ENCODE results near the gene LRFN4. TPM values are rescaled to one million over a fixed set of nuclear protein-coding genes. Genes with fewer than 3 reads are reported as not detected.

LRFN4 gene
- total and polyA plus RNA-seq, 2 of the 13 experiments (the other 11 are each of a cell fraction or from before 2014, with no cell fraction given) = 1.3 to 6.8 TPM

DNA sequence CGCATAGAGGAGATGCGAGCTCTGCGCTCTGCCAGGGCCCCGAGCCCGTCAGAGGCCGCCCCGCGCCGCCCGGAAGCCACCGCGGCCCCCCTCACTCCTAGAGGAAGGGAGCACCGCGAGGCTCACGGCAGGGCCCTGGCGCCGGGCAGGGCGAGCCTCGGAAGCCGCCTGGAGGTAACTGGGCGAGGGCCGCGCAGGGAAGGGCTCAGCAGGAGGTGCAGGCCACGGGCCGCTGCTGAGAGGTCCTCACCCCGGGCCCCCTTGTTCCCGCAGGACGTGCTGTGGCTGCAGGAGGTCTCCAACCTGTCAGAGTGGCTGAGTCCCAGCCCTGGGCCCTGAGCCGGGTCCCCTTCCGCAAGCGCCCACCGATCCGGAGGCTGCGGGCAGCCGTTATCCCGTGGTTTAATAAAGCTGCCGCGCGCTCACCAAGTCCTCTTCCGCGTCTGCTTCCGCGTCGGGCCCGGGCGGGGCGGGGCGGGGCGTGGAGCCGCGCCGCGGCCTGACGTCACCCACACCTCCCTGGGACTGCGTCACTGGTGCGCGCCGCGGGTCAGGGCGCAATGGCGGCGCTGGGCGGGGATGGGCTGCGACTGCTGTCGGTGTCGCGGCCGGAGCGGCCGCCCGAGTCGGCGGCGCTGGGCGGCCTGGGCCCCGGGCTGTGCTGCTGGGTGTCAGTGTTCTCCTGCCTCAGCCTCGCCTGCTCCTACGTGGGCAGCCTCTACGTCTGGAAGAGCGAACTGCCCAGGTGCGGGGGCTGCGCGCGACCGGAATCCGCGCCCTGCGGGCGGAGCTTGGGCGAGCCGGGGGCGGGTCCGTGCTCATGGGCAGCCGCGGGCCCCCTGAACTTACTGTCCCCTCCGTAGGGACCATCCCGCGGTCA, 13.7 kb upstream of the LRFN4 start, which contains the start of gene RCE1 (continued):
- TF ChIP-seq ZNF512B (CRISPR knock-in tag; IDR thresholded peaks at IDR 0.05; ENCODE audit: borderline replicate concordance) = no peak
- TF ChIP-seq ZNF550 (CRISPR knock-in tag; IDR thresholded peaks at IDR 0.05; ENCODE audit: borderline replicate concordance) = no peak
- peak; percentile 88 for TF ChIP-seq SAFB2 (CRISPR knock-in tag; IDR thresholded peaks at IDR 0.05; ENCODE audit: borderline replicate concordance, low read depth)
- no peak for TF ChIP-seq ZNF775 (CRISPR knock-in tag; IDR thresholded peaks at IDR 0.05; ENCODE audit: borderline replicate concordance)
- TF ChIP-seq, protein P1, sequence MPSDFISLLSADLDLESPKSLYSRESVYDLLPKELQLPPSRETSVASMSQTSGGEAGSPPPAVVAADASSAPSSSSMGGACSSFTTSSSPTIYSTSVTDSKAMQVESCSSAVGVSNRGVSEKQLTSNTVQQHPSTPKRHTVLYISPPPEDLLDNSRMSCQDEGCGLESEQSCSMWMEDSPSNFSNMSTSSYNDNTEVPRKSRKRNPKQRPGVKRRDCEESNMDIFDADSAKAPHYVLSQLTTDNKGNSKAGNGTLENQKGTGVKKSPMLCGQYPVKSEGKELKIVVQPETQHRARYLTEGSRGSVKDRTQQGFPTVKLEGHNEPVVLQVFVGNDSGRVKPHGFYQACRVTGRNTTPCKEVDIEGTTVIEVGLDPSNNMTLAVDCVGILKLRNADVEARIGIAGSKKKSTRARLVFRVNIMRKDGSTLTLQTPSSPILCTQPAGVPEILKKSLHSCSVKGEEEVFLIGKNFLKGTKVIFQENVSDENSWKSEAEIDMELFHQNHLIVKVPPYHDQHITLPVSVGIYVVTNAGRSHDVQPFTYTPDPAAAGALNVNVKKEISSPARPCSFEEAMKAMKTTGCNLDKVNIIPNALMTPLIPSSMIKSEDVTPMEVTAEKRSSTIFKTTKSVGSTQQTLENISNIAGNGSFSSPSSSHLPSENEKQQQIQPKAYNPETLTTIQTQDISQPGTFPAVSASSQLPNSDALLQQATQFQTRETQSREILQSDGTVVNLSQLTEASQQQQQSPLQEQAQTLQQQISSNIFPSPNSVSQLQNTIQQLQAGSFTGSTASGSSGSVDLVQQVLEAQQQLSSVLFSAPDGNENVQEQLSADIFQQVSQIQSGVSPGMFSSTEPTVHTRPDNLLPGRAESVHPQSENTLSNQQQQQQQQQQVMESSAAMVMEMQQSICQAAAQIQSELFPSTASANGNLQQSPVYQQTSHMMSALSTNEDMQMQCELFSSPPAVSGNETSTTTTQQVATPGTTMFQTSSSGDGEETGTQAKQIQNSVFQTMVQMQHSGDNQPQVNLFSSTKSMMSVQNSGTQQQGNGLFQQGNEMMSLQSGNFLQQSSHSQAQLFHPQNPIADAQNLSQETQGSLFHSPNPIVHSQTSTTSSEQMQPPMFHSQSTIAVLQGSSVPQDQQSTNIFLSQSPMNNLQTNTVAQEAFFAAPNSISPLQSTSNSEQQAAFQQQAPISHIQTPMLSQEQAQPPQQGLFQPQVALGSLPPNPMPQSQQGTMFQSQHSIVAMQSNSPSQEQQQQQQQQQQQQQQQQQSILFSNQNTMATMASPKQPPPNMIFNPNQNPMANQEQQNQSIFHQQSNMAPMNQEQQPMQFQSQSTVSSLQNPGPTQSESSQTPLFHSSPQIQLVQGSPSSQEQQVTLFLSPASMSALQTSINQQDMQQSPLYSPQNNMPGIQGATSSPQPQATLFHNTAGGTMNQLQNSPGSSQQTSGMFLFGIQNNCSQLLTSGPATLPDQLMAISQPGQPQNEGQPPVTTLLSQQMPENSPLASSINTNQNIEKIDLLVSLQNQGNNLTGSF (CRISPR knock-in tag; IDR thresholded peaks at IDR 0.05) = no peak; the same call in 1 of the 2 replicates
- no peak for TF ChIP-seq ZSCAN20 (CRISPR knock-in tag; IDR thresholded peaks at IDR 0.05; ENCODE audit: borderline replicate concordance)
- TF ChIP-seq, protein P2, sequence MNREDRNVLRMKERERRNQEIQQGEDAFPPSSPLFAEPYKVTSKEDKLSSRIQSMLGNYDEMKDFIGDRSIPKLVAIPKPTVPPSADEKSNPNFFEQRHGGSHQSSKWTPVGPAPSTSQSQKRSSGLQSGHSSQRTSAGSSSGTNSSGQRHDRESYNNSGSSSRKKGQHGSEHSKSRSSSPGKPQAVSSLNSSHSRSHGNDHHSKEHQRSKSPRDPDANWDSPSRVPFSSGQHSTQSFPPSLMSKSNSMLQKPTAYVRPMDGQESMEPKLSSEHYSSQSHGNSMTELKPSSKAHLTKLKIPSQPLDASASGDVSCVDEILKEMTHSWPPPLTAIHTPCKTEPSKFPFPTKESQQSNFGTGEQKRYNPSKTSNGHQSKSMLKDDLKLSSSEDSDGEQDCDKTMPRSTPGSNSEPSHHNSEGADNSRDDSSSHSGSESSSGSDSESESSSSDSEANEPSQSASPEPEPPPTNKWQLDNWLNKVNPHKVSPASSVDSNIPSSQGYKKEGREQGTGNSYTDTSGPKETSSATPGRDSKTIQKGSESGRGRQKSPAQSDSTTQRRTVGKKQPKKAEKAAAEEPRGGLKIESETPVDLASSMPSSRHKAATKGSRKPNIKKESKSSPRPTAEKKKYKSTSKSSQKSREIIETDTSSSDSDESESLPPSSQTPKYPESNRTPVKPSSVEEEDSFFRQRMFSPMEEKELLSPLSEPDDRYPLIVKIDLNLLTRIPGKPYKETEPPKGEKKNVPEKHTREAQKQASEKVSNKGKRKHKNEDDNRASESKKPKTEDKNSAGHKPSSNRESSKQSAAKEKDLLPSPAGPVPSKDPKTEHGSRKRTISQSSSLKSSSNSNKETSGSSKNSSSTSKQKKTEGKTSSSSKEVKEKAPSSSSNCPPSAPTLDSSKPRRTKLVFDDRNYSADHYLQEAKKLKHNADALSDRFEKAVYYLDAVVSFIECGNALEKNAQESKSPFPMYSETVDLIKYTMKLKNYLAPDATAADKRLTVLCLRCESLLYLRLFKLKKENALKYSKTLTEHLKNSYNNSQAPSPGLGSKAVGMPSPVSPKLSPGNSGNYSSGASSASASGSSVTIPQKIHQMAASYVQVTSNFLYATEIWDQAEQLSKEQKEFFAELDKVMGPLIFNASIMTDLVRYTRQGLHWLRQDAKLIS (CRISPR knock-in tag; IDR thresholded peaks at IDR 0.05) = no peak
- peak; percentile 42; the same call in 1 of the 2 replicates for TF ChIP-seq ZNF709 (CRISPR knock-in tag; IDR thresholded peaks at IDR 0.05)
- TF ChIP-seq NR0B2 (CRISPR knock-in tag; IDR thresholded peaks at IDR 0.05) = 0 out of 2 replicates have a peak, but pooled peaks have one; percentile 55
- no peak for TF ChIP-seq ZNF292 (CRISPR knock-in tag; IDR thresholded peaks at IDR 0.05; ENCODE audit: borderline replicate concordance, low read depth)
- TF ChIP-seq MLX (CRISPR knock-in tag; IDR thresholded peaks at IDR 0.05) = no peak
- TF ChIP-seq, protein P3, sequence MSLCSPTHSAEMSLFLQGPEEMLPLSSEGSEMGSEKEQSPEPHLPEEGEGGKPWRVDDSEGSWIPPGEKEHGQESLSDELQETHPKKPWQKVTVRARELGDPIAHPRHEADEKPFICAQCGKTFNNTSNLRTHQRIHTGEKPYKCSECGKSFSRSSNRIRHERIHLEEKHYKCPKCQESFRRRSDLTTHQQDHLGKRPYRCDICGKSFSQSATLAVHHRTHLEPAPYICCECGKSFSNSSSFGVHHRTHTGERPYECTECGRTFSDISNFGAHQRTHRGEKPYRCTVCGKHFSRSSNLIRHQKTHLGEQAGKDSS (CRISPR knock-in tag; IDR thresholded peaks at IDR 0.05; ENCODE audit: borderline replicate concordance, low read depth) = no peak; the same call in 1 of the 2 replicates
